HG03064 (cell line): ENCODE results near the gene RPL22.

Experiments used
- ATAC-seq: cut with Tn5 transposase; IDR thresholded peaks from one replicate; pipeline ENCODE4 v1.9.1; 2021; ENCODE audit warnings: low read depth; ENCODE audit not compliant: unreplicated experiment

Gene RPL22

DNA sequence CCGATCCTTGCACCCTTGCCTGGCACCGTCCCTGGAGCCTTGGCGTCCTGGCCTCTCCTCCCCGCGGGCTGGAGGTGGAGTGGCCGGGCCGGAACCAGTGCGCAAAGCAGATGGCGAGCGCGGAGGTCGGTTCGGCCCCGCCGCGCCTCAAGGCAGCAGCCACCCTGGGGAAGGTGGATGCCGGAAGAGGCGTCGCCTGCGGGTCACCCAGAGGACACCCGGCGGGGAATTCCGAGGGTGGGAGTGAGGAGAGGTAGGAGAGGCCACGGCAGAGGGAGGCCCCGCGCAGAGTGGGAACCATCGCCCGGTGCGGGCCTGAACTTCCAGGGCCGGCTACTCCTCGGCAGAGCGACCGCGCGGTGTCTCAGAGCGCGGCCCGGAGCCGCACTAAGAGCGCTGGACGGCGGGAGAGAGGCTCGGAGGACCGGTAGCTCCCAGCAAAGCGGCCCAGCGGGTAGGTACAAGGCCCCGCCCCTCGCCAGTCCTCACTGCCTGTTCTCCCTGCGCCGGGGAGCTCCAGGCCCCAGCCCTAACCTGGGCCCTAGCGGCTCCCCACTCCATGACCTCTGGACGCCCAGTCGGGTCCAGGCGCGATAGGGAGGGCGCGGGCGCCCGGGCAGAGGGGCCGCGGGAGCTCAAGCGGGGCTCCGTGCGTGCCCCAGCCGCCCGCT is 6.6 kb upstream of the RPL22 start, which contains the start of gene RNF207:
RNF207 (plus strand) TSS at position 271 of the 671 bp plus-strand sequence. CDS start 417 bp downstream, outside the sequence.
- no peak for ATAC-seq

DNA sequence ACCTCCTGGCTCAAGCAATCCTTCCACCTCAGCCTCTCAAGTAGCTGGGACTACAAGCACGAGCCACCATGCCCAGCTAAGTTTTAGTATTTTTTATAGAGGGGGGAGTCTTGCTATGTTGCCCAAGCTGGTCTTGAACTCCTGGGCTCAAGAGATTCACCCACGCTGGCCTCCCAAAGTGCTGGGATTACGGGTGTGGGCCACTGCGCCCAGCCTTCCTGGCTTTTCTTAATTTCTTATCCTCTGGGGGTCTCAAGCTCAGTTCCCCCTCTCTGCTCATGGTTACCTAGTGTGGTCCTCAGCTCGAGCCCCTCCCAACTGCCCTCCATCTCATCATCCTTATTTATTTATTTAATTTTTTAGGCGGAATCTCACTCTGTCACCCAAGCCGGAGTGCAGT is 2.9 kb upstream of the RPL22 start:
- no peak for ATAC-seq

DNA sequence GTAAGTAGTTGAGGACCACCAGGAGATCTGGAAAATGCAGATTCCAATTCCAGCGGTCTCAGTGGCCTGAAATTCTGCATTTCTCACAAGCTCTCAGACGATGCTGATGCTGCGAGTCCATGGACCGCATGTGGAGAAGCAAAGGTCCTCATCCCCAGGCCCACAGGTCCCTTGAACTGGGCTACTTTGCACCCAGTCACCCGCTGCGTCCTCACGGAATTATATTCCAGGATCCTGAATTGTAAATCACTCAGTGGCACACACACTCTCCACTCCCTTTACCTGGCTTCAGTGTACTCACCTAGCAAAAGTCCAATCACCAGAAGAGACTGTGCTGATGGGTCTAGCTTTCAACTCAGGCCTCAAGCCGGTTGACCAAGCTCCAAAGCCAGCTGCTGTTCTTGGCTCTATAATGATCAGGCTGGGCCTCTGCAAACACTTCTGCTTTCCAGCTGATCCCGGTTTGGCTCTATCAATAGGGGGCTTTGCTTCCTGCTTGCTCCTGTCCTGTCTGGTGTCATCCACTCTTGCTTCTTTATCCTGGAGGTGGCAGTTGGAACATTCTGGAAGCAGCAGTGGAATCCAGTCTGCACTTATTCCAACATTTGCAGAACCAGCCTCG is 904 bp upstream of the RPL22 start:
- ATAC-seq = no peak

DNA sequence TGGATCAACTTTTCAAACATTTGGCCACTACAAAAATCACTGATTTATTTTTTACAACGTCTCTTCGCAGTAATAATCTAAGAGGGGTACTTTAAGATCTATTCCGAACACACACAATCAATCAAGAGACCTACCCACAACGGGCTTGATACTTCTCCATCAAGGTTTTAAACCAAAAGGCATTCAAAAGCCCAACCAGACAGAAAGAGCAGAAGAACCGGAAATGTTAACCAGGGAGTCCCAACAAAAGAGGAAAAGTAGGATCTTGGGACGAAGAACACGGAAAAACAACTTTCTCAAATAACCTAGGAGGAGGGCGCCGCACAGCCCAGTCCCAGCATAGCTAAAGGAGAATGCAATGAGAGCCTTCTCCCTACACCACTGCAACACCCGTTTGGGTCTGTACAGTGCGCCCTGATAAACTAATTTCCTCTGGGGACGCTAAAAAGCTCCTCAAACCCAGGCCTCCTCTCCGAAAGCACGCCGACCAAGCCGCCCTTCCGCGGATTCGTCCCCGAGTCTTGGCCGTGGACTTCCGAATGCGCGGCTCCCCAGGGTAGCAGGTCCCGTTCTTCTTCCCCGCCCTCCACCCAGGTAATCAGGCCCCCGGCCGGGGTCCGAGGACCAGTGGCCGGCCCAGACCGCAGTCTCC is 623 bp downstream of the RPL22 start:
- peak; percentile 24 for ATAC-seq

DNA sequence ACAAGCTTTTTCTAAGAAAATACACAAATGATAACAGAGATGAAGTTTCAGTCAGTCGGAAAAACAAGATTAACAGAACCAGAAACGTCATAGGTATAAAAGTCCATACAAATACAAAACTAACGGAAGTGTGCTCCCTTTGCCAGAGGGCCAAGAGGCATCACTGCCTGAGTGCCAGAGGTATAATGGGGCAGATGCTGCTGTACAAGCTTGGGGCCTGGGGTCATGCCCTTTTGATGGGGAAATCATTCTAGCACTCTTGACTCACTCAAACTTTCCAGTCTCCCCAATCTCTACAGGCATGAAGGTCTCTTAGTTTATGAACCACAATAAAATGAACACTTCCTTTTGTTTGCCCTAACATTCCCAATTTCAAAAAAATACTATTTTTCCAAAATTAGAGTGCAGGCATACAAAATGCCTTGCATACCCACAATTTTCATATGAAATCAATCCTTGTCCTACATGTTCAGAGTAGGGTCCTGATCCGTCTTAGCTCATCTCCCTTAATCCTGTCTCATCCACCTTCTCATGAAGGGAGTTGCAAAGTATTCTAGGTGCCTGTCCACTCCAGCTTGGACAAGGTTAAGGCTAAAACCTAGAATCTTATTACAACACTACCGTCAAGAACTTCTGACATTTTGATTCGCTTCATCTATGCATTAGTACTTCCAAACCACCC is 1.5 kb downstream of the RPL22 start:
- no peak for ATAC-seq

DNA sequence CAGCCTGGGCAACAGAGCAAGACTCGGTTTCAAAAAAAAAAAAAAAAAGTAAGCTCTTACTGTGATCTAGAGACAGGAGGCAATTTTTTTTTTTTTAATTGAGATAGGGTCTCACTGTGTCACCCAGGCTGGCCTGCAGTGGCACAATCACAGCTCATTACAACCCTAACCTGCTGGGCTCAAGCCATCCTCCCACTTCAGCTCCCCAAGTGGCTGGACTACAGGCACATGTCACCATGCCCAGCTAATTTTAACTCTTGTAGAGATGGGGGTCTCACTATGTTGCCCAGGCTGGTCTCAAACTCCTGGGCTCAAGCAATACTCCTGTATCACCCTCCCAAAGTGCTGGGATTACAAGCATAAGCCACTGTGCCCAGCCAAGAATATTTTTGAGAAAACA is 7.4 kb downstream of the RPL22 start:
- no peak for ATAC-seq

DNA sequence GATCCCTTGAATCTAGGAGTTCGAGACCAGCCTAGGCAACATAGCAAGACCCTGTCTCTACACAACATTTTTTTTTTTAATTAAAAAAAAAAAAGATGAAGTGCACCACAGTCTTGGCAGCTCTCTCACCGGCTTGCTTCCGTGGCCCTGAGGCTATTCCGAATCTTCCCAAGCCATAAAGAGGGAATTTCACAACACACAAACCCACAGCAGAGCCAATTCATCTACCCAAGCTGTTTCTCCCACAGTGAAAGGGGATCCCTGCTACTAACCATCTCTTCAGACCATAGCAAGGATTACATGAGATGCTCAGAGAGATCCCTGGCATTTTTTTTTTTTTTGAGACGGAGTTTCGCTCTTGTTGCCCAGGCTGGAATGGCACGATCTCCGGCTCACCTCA is 10.9 kb downstream of the RPL22 start:
- ATAC-seq = no peak

GRCh38 chr1:6185635-6186382 is 13.6 kb downstream of the RPL22 start:
- no peak for ATAC-seq

DNA sequence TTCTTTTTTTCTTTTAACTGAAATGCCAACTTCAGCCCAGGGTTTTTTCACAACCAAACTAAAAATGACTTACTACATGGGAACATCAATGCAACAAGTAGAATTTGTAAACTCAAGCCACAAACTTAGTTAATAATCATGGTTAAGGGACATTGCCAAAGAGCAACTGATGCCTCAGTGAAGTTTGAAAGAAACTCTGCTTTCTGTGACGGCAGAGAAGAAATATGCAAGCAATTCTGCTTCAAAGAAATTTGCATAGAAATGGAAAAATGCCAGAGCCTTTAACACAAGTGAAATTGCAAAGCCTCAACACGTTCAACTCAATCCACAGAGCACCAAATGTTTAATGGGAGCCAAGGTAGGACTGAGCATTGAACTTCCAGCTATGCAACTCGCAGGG is 14.2 kb downstream of the RPL22 start:
- ATAC-seq = no peak

GRCh38 chr1:6184083-6184783 is 15.2 kb downstream of the RPL22 start:
- no peak for ATAC-seq

- ATAC-seq = no peak
Observed at GRCh38 chr1:6183520-6183989, 15.8 kb downstream of the RPL22 start.

GRCh38 chr1:6181347-6181770 is 18.0 kb downstream of the RPL22 start:
- ATAC-seq = no peak

DNA sequence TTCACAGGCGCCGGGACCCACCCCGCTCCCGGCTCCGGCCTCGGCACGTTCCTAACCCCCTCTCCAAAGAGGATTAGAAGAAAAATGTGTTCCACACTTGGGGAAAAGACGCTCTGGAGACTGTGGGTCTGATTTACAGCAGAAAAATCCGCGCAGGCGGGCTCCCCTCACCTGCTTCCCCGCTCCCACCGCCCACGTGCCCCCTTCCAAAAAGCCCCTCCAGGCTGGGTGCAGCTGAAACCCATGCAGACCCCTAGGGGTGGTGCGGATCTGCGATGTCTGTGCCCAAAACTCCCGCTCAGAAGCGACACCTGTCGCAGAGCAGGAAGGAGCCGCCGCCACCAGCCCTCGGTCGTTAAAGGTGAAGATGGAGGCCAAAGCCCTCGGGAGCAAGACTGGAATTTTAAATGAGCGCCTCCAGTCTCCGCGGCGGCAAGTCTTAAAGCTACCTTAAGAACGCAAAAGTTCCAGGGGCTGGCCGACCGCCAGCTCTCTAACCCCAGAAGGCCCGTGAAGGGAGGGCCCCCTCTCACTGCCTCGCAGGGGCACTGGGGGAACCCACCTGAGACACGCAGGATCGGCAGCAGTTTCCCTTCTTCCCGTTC is 18.6 kb downstream of the RPL22 start:
- ATAC-seq = no peak

- no peak for ATAC-seq
Observed at GRCh38 chr1:6180268-6180706, 19.1 kb downstream of the RPL22 start, which contains the start of gene CHD5. Gene CHD5 (minus strand): TSS chr1:6180321. CDS start chr1:6180023, 298 bp downstream.

GRCh38 chr1:6179564-6180175 is 19.7 kb downstream of the RPL22 start:
- ATAC-seq = no peak

- no peak for ATAC-seq
Observed at GRCh38 chr1:6178751-6179563, 20.4 kb downstream of the RPL22 start.

DNA sequence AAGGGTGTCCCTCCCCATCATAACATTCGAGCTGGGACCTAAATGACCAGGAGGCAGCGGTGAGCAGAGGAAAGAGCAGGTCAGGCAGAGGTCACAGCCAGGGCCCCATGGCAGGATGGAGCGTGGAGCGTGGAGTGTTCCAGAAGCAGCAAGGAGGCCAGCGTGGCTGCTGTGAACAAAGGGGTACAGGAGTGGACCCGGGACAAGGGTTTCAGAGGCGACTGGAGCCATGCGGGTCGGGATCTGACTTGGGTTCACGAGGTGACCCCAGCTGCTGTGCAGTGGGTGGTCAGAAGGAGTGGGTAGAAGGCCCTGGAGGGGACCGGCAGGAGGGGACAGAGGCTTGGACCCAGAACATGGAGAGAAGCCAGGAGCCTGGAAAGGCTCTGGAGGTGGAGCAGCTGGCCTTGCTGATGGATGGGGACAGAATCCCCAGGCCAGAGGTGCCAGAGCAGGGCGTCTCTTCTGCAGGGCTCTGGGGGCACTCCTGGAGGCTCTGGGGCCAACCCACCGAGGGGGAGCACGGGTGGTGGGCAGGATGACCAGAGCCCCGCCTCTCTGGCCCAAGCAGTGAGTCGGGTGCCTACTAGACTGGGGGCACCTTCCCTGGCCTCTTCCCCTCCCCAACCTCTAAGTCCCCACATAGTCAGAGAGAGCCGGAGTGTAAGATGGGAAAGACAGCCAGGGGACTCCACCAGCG is 21.6 kb downstream of the RPL22 start:
- no peak for ATAC-seq
